Mesenchymal stem cell (in vitro differentiated cells and primary cell): ENCODE results near the gene TP53I13.

Experiments used
- DNase-seq: peaks from one replicate; pipeline ENCODE4 v3.0.0-alpha.2; 2013
- H2AFZ ChIP-seq: one replicate; pipeline ENCODE4 v1.6.1; 2013; ENCODE audit warnings: low read depth, mild to moderate bottlenecking, control low read depth, inconsistent platforms, low read length, moderate library complexity
- H2AK5ac ChIP-seq: 2 replicates; pipeline ENCODE4 v1.6.1; 2013; ENCODE audit warnings: low read length, moderate library complexity, mild to moderate bottlenecking, inconsistent platforms; ENCODE audit not compliant: severe bottlenecking
- H2BK120ac ChIP-seq: one replicate; pipeline ENCODE4 v1.6.1; 2013; ENCODE audit warnings: low read depth, mild to moderate bottlenecking, inconsistent platforms, low read length, moderate library complexity
- H2BK12ac ChIP-seq, 2 experiments: one replicate each; pipeline ENCODE4 v1.6.1; 2013; ENCODE audit warnings: inconsistent platforms in 2 of 2, low read length in 2 of 2, mild to moderate bottlenecking in 2 of 2, moderate library complexity in 2 of 2, control low read depth in 1 of 2
- H2BK15ac ChIP-seq: one replicate; pipeline ENCODE4 v1.6.1; 2013; ENCODE audit warnings: mild to moderate bottlenecking, low read depth, inconsistent platforms; ENCODE audit not compliant: poor library complexity, severe bottlenecking
- H2BK5ac ChIP-seq: 2 replicates; pipeline ENCODE4 v1.6.1; 2013; ENCODE audit warnings: low read depth, mild to moderate bottlenecking, low read length, control low read depth, inconsistent platforms; ENCODE audit not compliant: poor library complexity, severe bottlenecking
- H3K14ac ChIP-seq, 2 experiments: one replicate each; pipeline ENCODE4 v1.6.1; 2013; ENCODE audit warnings: inconsistent platforms in 2 of 2, low read length in 2 of 2, control low read depth in 1 of 2, mild to moderate bottlenecking in 1 of 2, moderate library complexity in 1 of 2
- H3K18ac ChIP-seq, 2 experiments: one replicate each; pipeline ENCODE4 v1.6.1; 2013; ENCODE audit warnings: inconsistent platforms in 2 of 2, low read length in 2 of 2, control low read depth in 1 of 2, low read depth in 1 of 2, mild to moderate bottlenecking in 1 of 2
- H3K23ac ChIP-seq, 2 experiments: one replicate each; pipeline ENCODE4 v1.6.1; 2013; ENCODE audit warnings: inconsistent platforms in 2 of 2, low read length in 2 of 2, mild to moderate bottlenecking in 2 of 2, moderate library complexity in 2 of 2, control low read depth in 1 of 2
- H3K27ac ChIP-seq: 2 replicates; pipeline ENCODE4 v1.5.1; 2013; ENCODE audit warnings: mild to moderate bottlenecking, moderate library complexity, low read length, control low read depth, inconsistent platforms; ENCODE audit not compliant: poor library complexity, severe bottlenecking
- H3K27me3 ChIP-seq, 2 experiments: 2 replicates each; pipeline versions ENCODE4 v1.6.1 to v1.7.0; 2013; ENCODE audit warnings: low read length in 2 of 2, mild to moderate bottlenecking in 2 of 2, moderate library complexity in 2 of 2, control low read depth in 1 of 2, inconsistent platforms in 1 of 2; ENCODE audit not compliant: control insufficient read depth in 1 of 2, insufficient read depth in 1 of 2
- H3K36me3 ChIP-seq, 2 experiments: 2 replicates each; pipeline versions ENCODE4 v1.6.1 to v1.7.0; 2013; ENCODE audit warnings: low read length in 2 of 2, control low read depth in 1 of 2, inconsistent platforms in 1 of 2, low read depth in 1 of 2, mild to moderate bottlenecking in 1 of 2; ENCODE audit not compliant: insufficient read depth in 2 of 2, control insufficient read depth in 1 of 2
- H3K4ac ChIP-seq, 2 experiments: one replicate each; pipeline ENCODE4 v1.6.1; 2013; ENCODE audit warnings: inconsistent platforms in 2 of 2, low read length in 2 of 2, mild to moderate bottlenecking in 2 of 2, moderate library complexity in 2 of 2, control low read depth in 1 of 2, low read depth in 1 of 2
- H3K4me1 ChIP-seq: 2 replicates; pipeline ENCODE4 v1.6.1; 2013; ENCODE audit warnings: low read depth, low read length, control low read depth; ENCODE audit not compliant: control insufficient read depth, insufficient read depth
- H3K4me2 ChIP-seq: 2 replicates; pipeline ENCODE4 v1.6.1; 2013; ENCODE audit warnings: low read length, mild to moderate bottlenecking, inconsistent platforms; ENCODE audit not compliant: poor library complexity, severe bottlenecking
- H3K4me3 ChIP-seq, 2 experiments: 2 replicates each; pipeline versions ENCODE4 v1.5.1 to v1.7.0; 2013; ENCODE audit warnings: low read length in 2 of 2, mild to moderate bottlenecking in 2 of 2, control low read depth in 1 of 2, low read depth in 1 of 2; ENCODE audit not compliant: insufficient read depth in 1 of 2
- H3K79me1 ChIP-seq: replicated peaks from 2 replicates; pipeline ENCODE4 v1.6.1; 2013; ENCODE audit warnings: mild to moderate bottlenecking, control low read depth, low read length, inconsistent platforms; ENCODE audit not compliant: poor library complexity, severe bottlenecking
- H3K9ac ChIP-seq: 2 replicates; pipeline ENCODE4 v1.7.0; 2013; ENCODE audit warnings: mild to moderate bottlenecking, low read length, moderate library complexity
- H3K9me3 ChIP-seq: 2 replicates; pipeline ENCODE4 v1.7.0; 2013; ENCODE audit warnings: mild to moderate bottlenecking, low read length; ENCODE audit not compliant: control insufficient read depth
- H4K8ac ChIP-seq: one replicate; pipeline ENCODE4 v1.6.1; 2013; ENCODE audit warnings: inconsistent platforms, mild to moderate bottlenecking, low read length, moderate library complexity
- H4K91ac ChIP-seq: one replicate; pipeline ENCODE4 v1.6.1; 2013; ENCODE audit warnings: mild to moderate bottlenecking, low read length, inconsistent platforms
- WGBS: methylation state at CpG from one replicate; pipeline ENCODE4 v1.1.7; 2013; ENCODE audit warnings: mixed read lengths; 5-methylcytosine and 5-hydroxymethylcytosine counted together

Gene TP53I13

GRCh38 chr17:29576214-29577000, 7.9 kb downstream of the TP53I13 start:
- Histone ChIP-seq H3K9me3 (no peaks in the 10 kb centered on the region), H3K4me2 (no peak overlapping the region), H3K9ac (no peak overlapping the region), H3K27me3 (no peaks in the 10 kb centered on the region), H4K91ac (no peak overlapping the region), H2BK15ac (no peak overlapping the region), H3K27ac (no peak overlapping the region), H3K18ac (no peak overlapping the region), H2AFZ (no peak overlapping the region), H3K14ac (no peak overlapping the region), H2BK120ac (no peak overlapping the region), H2BK5ac (no peak overlapping the region), H3K4me3 (no peak overlapping the region), H3K4ac (no peak overlapping the region), H3K36me3 (peaks cover 85 to 97% of the 10 kb centered on the region in 2 experiments), H4K8ac (no peak overlapping the region), H3K4me1 (peaks cover 20% of the 10 kb centered on the region), H2AK5ac (no peak overlapping the region), H3K79me1 (peaks cover 37% of the 10 kb centered on the region), H2BK12ac (no peak overlapping the region), H3K23ac (no peak overlapping the region)
- 97% methylated on average over 35 of the region's 37 CpGs for WGBS
- DNase-seq, result no peak

- over 99% methylated on average over 9 of the region's 9 CpGs for WGBS
- no peak overlapping the region for H3K14ac ChIP-seq
These were observed 8.5 kb downstream of the TP53I13 start for GRCh38 chr17:29577001-29577370.

GRCh38 chr17:29577385-29578211, 9.1 kb downstream of the TP53I13 start:
- Histone ChIP-seq H3K23ac (no peak overlapping the region), H3K27ac (no peak overlapping the region), H2AK5ac (no peak overlapping the region), H3K27me3 (no peaks in the 10 kb centered on the region), H3K79me1 (peaks cover 48% of the 10 kb centered on the region), H3K4ac (no peak overlapping the region), H2BK15ac (no peak overlapping the region), H3K14ac (no peak overlapping the region), H2AFZ (no peak overlapping the region), H4K8ac (no peak overlapping the region), H3K4me1 (peaks cover 15% of the 10 kb centered on the region), H2BK120ac (no peak overlapping the region), H2BK5ac (no peak overlapping the region), H3K18ac (no peak overlapping the region), H3K36me3 (peaks cover 89 to 97% of the 10 kb centered on the region in 2 experiments), H3K9me3 (no peaks in the 10 kb centered on the region), H3K9ac (no peak overlapping the region), H3K4me2 (no peak overlapping the region), H4K91ac (peak overlapping the region; percentile 52), H2BK12ac (no peak overlapping the region), H3K4me3 (no peak overlapping the region)
- no peak for DNase-seq
- WGBS, result 90% methylated on average over 21 of the region's 22 CpGs

More at GRCh38 chr17:29577001-29577370, 8.5 kb downstream of the TP53I13 start:
- Histone ChIP-seq H3K23ac (no peak overlapping the region), H2BK12ac (no peak overlapping the region), H3K27me3 (no peaks in the 10 kb centered on the region), H3K9me3 (no peaks in the 10 kb centered on the region), H3K4me3 (no peak overlapping the region), H2BK5ac (no peak overlapping the region), H2BK120ac (no peak overlapping the region), H3K9ac (no peak overlapping the region), H4K8ac (no peak overlapping the region), H3K4me2 (no peak overlapping the region), H2AK5ac (no peak overlapping the region), H3K36me3 (peaks cover 84 to 97% of the 10 kb centered on the region in 2 experiments), H4K91ac (no peak overlapping the region), H3K4ac (no peak overlapping the region), H2AFZ (no peak overlapping the region), H3K79me1 (peaks cover 42% of the 10 kb centered on the region), H2BK15ac (no peak overlapping the region), H3K4me1 (peaks cover 21% of the 10 kb centered on the region), H3K27ac (no peak overlapping the region), H3K18ac (no peak overlapping the region)
- DNase-seq, result no peak
